ENCODE measurements around the gene PAPSS2.

Gene PAPSS2

GRCh38 chr10:87639493-87639892, 20.2 kb upstream of the PAPSS2 start:
- Histone ChIP-seq H3K4me2 (ENCODE audit: low read depth, low read length, poor library complexity, severe bottlenecking) (no peak overlapping the region), H2AFZ (ENCODE audit: low read depth, low read length, severe bottlenecking) (no peak overlapping the region), H3K36me3 (ENCODE audit: low read length) (no peaks in the 10 kb centered on the region), H3K27ac (ENCODE audit: low read depth, low read length) (no peak overlapping the region), H3F3A (ENCODE audit: insufficient read depth) (no peaks in the 10 kb centered on the region), H3K9me2 (replicated peaks; ENCODE audit: insufficient read depth, low read length) (no peaks in the 10 kb centered on the region), H3K9ac (ENCODE audit: low read length) (no peak overlapping the region), H3K27me3 (ENCODE audit: low read length) (no peaks in the 10 kb centered on the region), H3K4me3 (ENCODE audit: insufficient read depth, low read length, poor library complexity, severe bottlenecking) (no peak overlapping the region), H3K79me2 (ENCODE audit: insufficient read depth, low read length) (no peaks in the 10 kb centered on the region), H3K9me3 (ENCODE audit: insufficient read depth, low read length) (no peaks in the 10 kb centered on the region), H4K20me1 (ENCODE audit: low read depth, low read length) (no peaks in the 10 kb centered on the region)
- TF ChIP-seq, protein P1, sequence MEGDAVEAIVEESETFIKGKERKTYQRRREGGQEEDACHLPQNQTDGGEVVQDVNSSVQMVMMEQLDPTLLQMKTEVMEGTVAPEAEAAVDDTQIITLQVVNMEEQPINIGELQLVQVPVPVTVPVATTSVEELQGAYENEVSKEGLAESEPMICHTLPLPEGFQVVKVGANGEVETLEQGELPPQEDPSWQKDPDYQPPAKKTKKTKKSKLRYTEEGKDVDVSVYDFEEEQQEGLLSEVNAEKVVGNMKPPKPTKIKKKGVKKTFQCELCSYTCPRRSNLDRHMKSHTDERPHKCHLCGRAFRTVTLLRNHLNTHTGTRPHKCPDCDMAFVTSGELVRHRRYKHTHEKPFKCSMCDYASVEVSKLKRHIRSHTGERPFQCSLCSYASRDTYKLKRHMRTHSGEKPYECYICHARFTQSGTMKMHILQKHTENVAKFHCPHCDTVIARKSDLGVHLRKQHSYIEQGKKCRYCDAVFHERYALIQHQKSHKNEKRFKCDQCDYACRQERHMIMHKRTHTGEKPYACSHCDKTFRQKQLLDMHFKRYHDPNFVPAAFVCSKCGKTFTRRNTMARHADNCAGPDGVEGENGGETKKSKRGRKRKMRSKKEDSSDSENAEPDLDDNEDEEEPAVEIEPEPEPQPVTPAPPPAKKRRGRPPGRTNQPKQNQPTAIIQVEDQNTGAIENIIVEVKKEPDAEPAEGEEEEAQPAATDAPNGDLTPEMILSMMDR (IDR thresholded peaks at IDR 0.05; ENCODE audit: insufficient read depth, low read length, poor library complexity, severe bottlenecking), result no peak
- TF ChIP-seq EZH2phosphoT487 (conservative IDR thresholded peaks at IDR 0.05; ENCODE audit: low read length), result no peak

GRCh38 chr10:87640043-87640442, 19.6 kb upstream of the PAPSS2 start:
- no peak overlapping the region for H3K9ac ChIP-seq (ENCODE audit: low read length)
- no peaks in the 10 kb centered on the region for H3K9me2 ChIP-seq (replicated peaks; ENCODE audit: insufficient read depth, low read length)
- H3K9me3 ChIP-seq (ENCODE audit: insufficient read depth, low read length), result no peaks in the 10 kb centered on the region
- H3K36me3 ChIP-seq (ENCODE audit: low read length), result no peaks in the 10 kb centered on the region
- H3K27ac ChIP-seq (ENCODE audit: low read depth, low read length), result no peak overlapping the region
- H3K27me3 ChIP-seq (ENCODE audit: low read length), result no peaks in the 10 kb centered on the region
- H4K20me1 ChIP-seq (ENCODE audit: low read depth, low read length), result no peaks in the 10 kb centered on the region
- TF ChIP-seq, protein P1 (IDR thresholded peaks at IDR 0.05; ENCODE audit: insufficient read depth, low read length, poor library complexity, severe bottlenecking), result no peak
- no peak for TF ChIP-seq EZH2phosphoT487 (conservative IDR thresholded peaks at IDR 0.05; ENCODE audit: low read length)
- no peak overlapping the region for H3K4me2 ChIP-seq (ENCODE audit: low read depth, low read length, poor library complexity, severe bottlenecking)
- no peak overlapping the region for H2AFZ ChIP-seq (ENCODE audit: low read depth, low read length, severe bottlenecking)
- H3F3A ChIP-seq (ENCODE audit: insufficient read depth), result no peaks in the 10 kb centered on the region
- no peak overlapping the region for H3K4me3 ChIP-seq (ENCODE audit: insufficient read depth, low read length, poor library complexity, severe bottlenecking)
- no peaks in the 10 kb centered on the region for H3K79me2 ChIP-seq (ENCODE audit: insufficient read depth, low read length)

- Histone ChIP-seq H3K9ac (ENCODE audit: low read length) (no peak overlapping the region), H2AFZ (ENCODE audit: low read depth, low read length, severe bottlenecking) (no peak overlapping the region)
These were observed 17.2 kb upstream of the PAPSS2 start for GRCh38 chr10:87642486-87642885.

More at GRCh38 chr10:87642486-87642885, 17.2 kb upstream of the PAPSS2 start:
- H3K36me3 ChIP-seq (ENCODE audit: low read length), result no peaks in the 10 kb centered on the region
- no peak overlapping the region for H3K4me3 ChIP-seq (ENCODE audit: insufficient read depth, low read length, poor library complexity, severe bottlenecking)
- H3K9me3 ChIP-seq (ENCODE audit: insufficient read depth, low read length), result no peaks in the 10 kb centered on the region
- no peaks in the 10 kb centered on the region for H3K27me3 ChIP-seq (ENCODE audit: low read length)
- H3K27ac ChIP-seq (ENCODE audit: low read depth, low read length), result no peak overlapping the region
- no peaks in the 10 kb centered on the region for H3K9me2 ChIP-seq (replicated peaks; ENCODE audit: insufficient read depth, low read length)
- no peaks in the 10 kb centered on the region for H3F3A ChIP-seq (ENCODE audit: insufficient read depth)
- TF ChIP-seq, protein P1 (IDR thresholded peaks at IDR 0.05; ENCODE audit: insufficient read depth, low read length, poor library complexity, severe bottlenecking), result no peak
- TF ChIP-seq EZH2phosphoT487 (conservative IDR thresholded peaks at IDR 0.05; ENCODE audit: low read length), result no peak
- H3K79me2 ChIP-seq (ENCODE audit: insufficient read depth, low read length), result no peaks in the 10 kb centered on the region
- no peak overlapping the region for H3K4me2 ChIP-seq (ENCODE audit: low read depth, low read length, poor library complexity, severe bottlenecking)
- no peaks in the 10 kb centered on the region for H4K20me1 ChIP-seq (ENCODE audit: low read depth, low read length)

Data from SU-DHL-6 (cell line).